ENCODE data around the gene LYPLAL1. TPM values are rescaled to one million over a fixed set of nuclear protein-coding genes. Genes with fewer than 3 reads are reported as not detected.

The LYPLAL1 gene
- total and polyA plus RNA-seq, 2 of the 8 experiments (the other 6 are each of a cell fraction or from before 2014, with no cell fraction given) = 6.3 to 23.8 TPM

GRCh38 chr1:219153723-219154122 is 20.0 kb upstream of the LYPLAL1 start:
- H3K14ac ChIP-seq (ENCODE audit: insufficient read length) = no peak overlapping the region
- H3K4me2 ChIP-seq (ENCODE audit: insufficient read depth in 1 of 2, low read depth in 2 of 2, low read length in 2 of 2) = no peak overlapping the region
- no peak overlapping the region for H2BK12ac ChIP-seq (ENCODE audit: low read depth, low read length)
- H3K23me2 ChIP-seq (ENCODE audit: low read depth, low read length) = no peaks in the 10 kb centered on the region
- no peak for TF ChIP-seq KDM4A (IDR thresholded peaks at IDR 0.05; ENCODE audit: low read depth, low read length, severe bottlenecking)
- TF ChIP-seq CTBP2 (IDR thresholded peaks at IDR 0.05; ENCODE audit: borderline replicate concordance, insufficient read depth, insufficient read length, low read length) = no peak
- no peak for TF ChIP-seq CBX5 (IDR thresholded peaks at IDR 0.05; ENCODE audit: low read depth, low read length)
- TF ChIP-seq SP2 (IDR thresholded peaks at IDR 0.05; ENCODE audit: low read length) = no peak
- no peak for TF ChIP-seq ATF3 (IDR thresholded peaks at IDR 0.05; ENCODE audit: insufficient read depth, low read depth, low read length)
- TF ChIP-seq EGR1 (IDR thresholded peaks at IDR 0.05; ENCODE audit: borderline replicate concordance, low read depth, low read length) = no peak
- TF ChIP-seq RNF2 (IDR thresholded peaks at IDR 0.05; ENCODE audit: borderline replicate concordance, low read depth, low read length, missing control alignments, poor library complexity, severe bottlenecking) = no peak
- TF ChIP-seq SAP30 (IDR thresholded peaks at IDR 0.05; ENCODE audit: insufficient read depth, insufficient replicate concordance, low read length) = no peak
- no peak for TF ChIP-seq ASH2L (IDR thresholded peaks at IDR 0.05; ENCODE audit: low read length)
- TF ChIP-seq, protein P1, sequence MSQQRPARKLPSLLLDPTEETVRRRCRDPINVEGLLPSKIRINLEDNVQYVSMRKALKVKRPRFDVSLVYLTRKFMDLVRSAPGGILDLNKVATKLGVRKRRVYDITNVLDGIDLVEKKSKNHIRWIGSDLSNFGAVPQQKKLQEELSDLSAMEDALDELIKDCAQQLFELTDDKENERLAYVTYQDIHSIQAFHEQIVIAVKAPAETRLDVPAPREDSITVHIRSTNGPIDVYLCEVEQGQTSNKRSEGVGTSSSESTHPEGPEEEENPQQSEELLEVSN (IDR thresholded peaks at IDR 0.05) = no peak
- H2AFZ ChIP-seq (ENCODE audit: low read length) = no peak overlapping the region
- no peak overlapping the region for H3K27ac ChIP-seq (ENCODE audit: low read depth, low read length)
- no peak overlapping the region for H2BK15ac ChIP-seq (ENCODE audit: low read length)
- H3K27me3 ChIP-seq (replicated peaks in 1 of 4; ENCODE audit: control insufficient read depth in 3 of 4, extremely low read depth in 1 of 4, insufficient read depth in 3 of 4, low read length in 3 of 4) = no peaks in the 10 kb centered on the region
- ChIA-PET POLR2A (ENCODE audit: partially characterized antibody) (no interaction called here), CTCF (ENCODE audit: partially characterized antibody) (no interaction called here)
- H3K23ac ChIP-seq (ENCODE audit: insufficient read length) = no peak overlapping the region
- H2BK120ac ChIP-seq (replicated peaks; ENCODE audit: low read depth, low read length) = no peak overlapping the region
- H4K91ac ChIP-seq (replicated peaks; ENCODE audit: insufficient read length, low read length) = no peak overlapping the region
- H3K9me3 ChIP-seq (ENCODE audit: insufficient read depth in 2 of 2, low read depth in 1 of 2, low read length in 1 of 2) = no peaks in the 10 kb centered on the region
- H2AK5ac ChIP-seq (ENCODE audit: low read depth, low read length) = no peak overlapping the region
- H4K8ac ChIP-seq (ENCODE audit: extremely low read depth, insufficient read depth, low read length) = no peak overlapping the region
- H3K9ac ChIP-seq (replicated peaks in 1 of 4; ENCODE audit: extremely low read depth in 1 of 4, low read depth in 3 of 4, low read length in 3 of 4) = no peak overlapping the region
- H3K4me3 ChIP-seq (ENCODE audit: extremely low read depth in 1 of 4, insufficient read depth in 2 of 4, low read depth in 3 of 4, low read length in 4 of 4) = no peak overlapping the region
- no peak overlapping the region for H2BK5ac ChIP-seq (ENCODE audit: low read depth, low read length)
- no peak overlapping the region for H3K4ac ChIP-seq (replicated peaks; ENCODE audit: insufficient read length, low read depth, low read length)
- H3K79me1 ChIP-seq (ENCODE audit: low read depth, low read length) = no peaks in the 10 kb centered on the region
- WGBS, 2 experiments (ENCODE audit: extremely low coverage in 1 of 2, insufficient coverage in 1 of 2, insufficient read length in 1 of 2, insufficient replicate concordance in 2 of 2, low coverage in 1 of 2, low lambda C conversion rate in 2 of 2, missing lambda C conversion rate in 1 of 2) = 75% methylated on average over 4 of the region's 4 CpGs; no CpG with 5 or more reads in 1 of the 2 experiments
- no peak overlapping the region for H2BK20ac ChIP-seq (ENCODE audit: low read length)
- no peak overlapping the region for H4K5ac ChIP-seq (ENCODE audit: insufficient read length, low read depth, low read length)
- H3K36me3 ChIP-seq (ENCODE audit: control insufficient read depth in 2 of 4, insufficient read depth in 4 of 4, low read length in 3 of 4) = no peaks in the 10 kb centered on the region
- H3K18ac ChIP-seq (ENCODE audit: extremely low read depth, low read length) = no peak overlapping the region
- H3K56ac ChIP-seq (replicated peaks; ENCODE audit: insufficient read length, low read depth, low read length) = no peak overlapping the region
- no peak for DNase-seq (ENCODE audit: low read depth in 1 of 2, low spot score in 2 of 2)
- no peaks in the 10 kb centered on the region for H4K20me1 ChIP-seq (replicated peaks in 1 of 2; ENCODE audit: control insufficient read depth in 1 of 2, insufficient read depth in 2 of 2, low read length in 2 of 2)
- FAIRE-seq = no peak
- H3K79me2 ChIP-seq (ENCODE audit: control insufficient read depth in 1 of 2, insufficient read depth in 2 of 2, low read length in 2 of 2) = no peaks in the 10 kb centered on the region
- no peaks in the 10 kb centered on the region for H3K4me1 ChIP-seq (replicated peaks in 1 of 4; ENCODE audit: control insufficient read depth in 3 of 4, insufficient read depth in 4 of 4, low read length in 3 of 4)

All from H1 (cell line).